Caco-2 (cell line): ENCODE data around the gene CNN3. TPM values are rescaled to one million over a fixed set of nuclear protein-coding genes. Genes with fewer than 3 reads are reported as not detected.

Experiments
- BruUV-seq: library from RNA; stranded (reverse); fragments of 400-500 nt; replicated peaks from 2 replicates; lab custom pipeline; 2021; lab: Mats Ljungman, UMichigan
- CTCF ChIA-PET: fragments of 300-600 bp; sonication (Branson Sonifier 250); formaldehyde crosslinking; loops from one replicate; lab custom pipeline; 2022; ENCODE audit warnings: antibody characterized with exemption; lab: Charles Lee
- POLR2A ChIA-PET: fragments of 300-600 bp; sonication (Branson Sonifier 250); formaldehyde crosslinking; loops from one replicate; lab custom pipeline; 2022; ENCODE audit warnings: antibody characterized with exemption; lab: Charles Lee
- DNase-seq, 2 experiments: peaks; one replicate each; pipeline versions ENCODE4 v3.0.0 to v3.0.0-alpha.2; 2020 to 2022
- H3K27me3 ChIP-seq: replicated peaks from 2 replicates; pipeline ENCODE4 v1.6.0; 2011; ENCODE audit warnings: low read length; ENCODE audit not compliant: control insufficient read depth, insufficient read depth
- H3K36me3 ChIP-seq: 2 replicates; pipeline ENCODE4 v1.5.1; 2011; ENCODE audit warnings: low read length; ENCODE audit not compliant: control insufficient read depth, insufficient read depth
- H3K4me1 ChIP-seq: fragments of 250-450 bp; sonication (Bioruptor Pico); 2 replicates; pipeline ENCODE4 v1.5.1; 2020; ENCODE audit warnings: mild to moderate bottlenecking
- H3K4me3 ChIP-seq: 2 replicates; pipeline ENCODE4 v1.5.1; 2011; ENCODE audit warnings: low read depth, mild to moderate bottlenecking, control low read depth, low read length
- H3K9me3 ChIP-seq: fragments of 250-450 bp; sonication (Bioruptor Pico); 2 replicates; pipeline ENCODE4 v1.5.1; 2020; ENCODE audit warnings: mild to moderate bottlenecking, moderate library complexity
- H3K27ac Mint-ChIP-seq: one replicate; pipeline ENCODE4 v1.8.0; 2022; ENCODE audit warnings: mixed read lengths; ENCODE audit not compliant: unreplicated experiment
- H3K27me3 Mint-ChIP-seq: one replicate; pipeline ENCODE4 v1.8.0; 2022; ENCODE audit warnings: mixed read lengths; ENCODE audit not compliant: insufficient read depth, unreplicated experiment
- H3K36me3 Mint-ChIP-seq: one replicate; pipeline ENCODE4 v1.8.0; 2022; ENCODE audit warnings: mild to moderate bottlenecking, mixed read lengths; ENCODE audit not compliant: insufficient read depth, unreplicated experiment
- H3K4me1 Mint-ChIP-seq: one replicate; pipeline ENCODE4 v1.8.0; 2022; ENCODE audit warnings: low read depth, mixed read lengths; ENCODE audit not compliant: unreplicated experiment
- H3K4me3 Mint-ChIP-seq: one replicate; pipeline ENCODE4 v1.8.0; 2022; ENCODE audit warnings: mild to moderate bottlenecking, moderate library complexity, mixed read lengths; ENCODE audit not compliant: unreplicated experiment
- H3K9me3 Mint-ChIP-seq: one replicate; pipeline ENCODE4 v1.8.0; 2022; ENCODE audit warnings: mixed read lengths; ENCODE audit not compliant: unreplicated experiment
- intact Hi-C: fragments of 100-400 bp; cut with micrococcal nuclease; formaldehyde crosslinking; loops from one replicate; pipeline ENCODE4 v1.10.0; 2022; ENCODE audit not compliant: unreplicated experiment
- total RNA-seq: library from RNA; stranded (reverse); gene quantifications from 2 replicates; pipeline ENCODE4 v1.2.3, GENCODE V29; 2022
- TF ChIP-seq, protein P1 (sequence below), 2 experiments: fragments of 200-600 bp in 1 of 2; IDR thresholded peaks; 1 replicate in 1 of 2; 2 replicates in 1 of 2; pipeline versions ENCODE4 v1.5.1 to v1.8.0; 2011 to 2022; ENCODE audit warnings: antibody characterized with exemption in 1 of 2, control low read depth in 1 of 2, inconsistent platforms in 1 of 2, low read depth in 1 of 2, low read length in 1 of 2, mild to moderate bottlenecking in 1 of 2, moderate library complexity in 1 of 2; ENCODE audit not compliant: insufficient read depth in 1 of 2, severe bottlenecking in 1 of 2, unreplicated experiment in 1 of 2

The CNN3 gene
- total RNA-seq, 1 experiment from 2014 or later = 329 TPM

DNA sequence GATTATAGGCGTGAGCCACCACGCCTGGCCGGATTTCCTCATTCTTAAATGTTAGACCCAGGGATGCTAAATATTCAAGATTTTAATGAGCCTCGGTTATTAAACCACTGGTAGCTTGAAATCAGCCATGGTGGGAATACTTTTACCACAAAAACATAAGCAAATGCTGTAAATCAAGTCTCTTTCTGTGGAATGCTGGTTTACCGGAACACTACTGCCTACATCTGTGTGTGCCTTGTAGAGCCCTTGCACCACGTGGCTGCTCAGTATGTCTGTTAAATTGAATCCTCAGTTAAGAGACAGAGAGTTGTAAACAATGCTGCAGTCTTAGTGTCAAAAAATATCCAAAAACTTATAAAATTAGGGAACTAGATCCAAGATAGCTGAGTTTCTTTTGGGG, 26.8 kb upstream of the CNN3 start:
- peaks cover 35% of the 10 kb centered on the region for H3K4me1 ChIP-seq
- DNase-seq = no peak
- H3K9me3 ChIP-seq = no peaks in the 10 kb centered on the region
- TF ChIP-seq, protein P1, sequence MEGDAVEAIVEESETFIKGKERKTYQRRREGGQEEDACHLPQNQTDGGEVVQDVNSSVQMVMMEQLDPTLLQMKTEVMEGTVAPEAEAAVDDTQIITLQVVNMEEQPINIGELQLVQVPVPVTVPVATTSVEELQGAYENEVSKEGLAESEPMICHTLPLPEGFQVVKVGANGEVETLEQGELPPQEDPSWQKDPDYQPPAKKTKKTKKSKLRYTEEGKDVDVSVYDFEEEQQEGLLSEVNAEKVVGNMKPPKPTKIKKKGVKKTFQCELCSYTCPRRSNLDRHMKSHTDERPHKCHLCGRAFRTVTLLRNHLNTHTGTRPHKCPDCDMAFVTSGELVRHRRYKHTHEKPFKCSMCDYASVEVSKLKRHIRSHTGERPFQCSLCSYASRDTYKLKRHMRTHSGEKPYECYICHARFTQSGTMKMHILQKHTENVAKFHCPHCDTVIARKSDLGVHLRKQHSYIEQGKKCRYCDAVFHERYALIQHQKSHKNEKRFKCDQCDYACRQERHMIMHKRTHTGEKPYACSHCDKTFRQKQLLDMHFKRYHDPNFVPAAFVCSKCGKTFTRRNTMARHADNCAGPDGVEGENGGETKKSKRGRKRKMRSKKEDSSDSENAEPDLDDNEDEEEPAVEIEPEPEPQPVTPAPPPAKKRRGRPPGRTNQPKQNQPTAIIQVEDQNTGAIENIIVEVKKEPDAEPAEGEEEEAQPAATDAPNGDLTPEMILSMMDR (IDR thresholded peaks at IDR 0.05; ENCODE audit: insufficient read depth in 1 of 2, low read depth in 1 of 2, low read length in 1 of 2, severe bottlenecking in 1 of 2, unreplicated experiment in 1 of 2) = no peak
- H3K4me3 ChIP-seq = no peak overlapping the region
- Mint-ChIP-seq H3K4me3 (no peak overlapping the region), H3K27ac (no peak overlapping the region), H3K27me3 (no peaks in the 10 kb centered on the region), H3K9me3 (no peaks in the 10 kb centered on the region), H3K36me3 (peaks cover 5% of the 10 kb centered on the region), H3K4me1 (peaks cover 38% of the 10 kb centered on the region)
- BruUV-seq = no TSS peak
- CTCF ChIA-PET = no interaction called here
- H3K36me3 ChIP-seq = no peaks in the 10 kb centered on the region; the same call in 1 of the 2 replicates
- intact Hi-C loops = no loop called here
- POLR2A ChIA-PET = no interaction called here
- no peaks in the 10 kb centered on the region for H3K27me3 ChIP-seq

DNA sequence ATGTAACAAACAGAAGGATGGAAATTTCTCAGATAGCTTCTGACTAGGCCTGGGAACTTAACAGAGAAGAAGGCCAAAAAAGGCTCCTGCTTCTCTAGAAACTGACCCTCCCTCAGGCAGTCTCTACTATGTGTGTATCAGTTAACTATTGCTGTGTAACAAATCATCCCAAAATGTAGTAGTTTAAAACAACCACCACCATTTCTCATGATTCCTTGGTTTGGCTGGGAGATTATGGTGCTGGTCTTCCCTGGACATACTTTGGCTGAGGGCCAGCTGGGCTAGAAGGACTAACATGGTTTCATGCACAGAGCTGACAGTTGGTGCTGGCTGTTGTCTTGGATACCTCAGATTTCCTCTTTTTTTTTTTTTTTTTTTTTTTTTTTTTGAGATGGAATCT, 26.2 kb upstream of the CNN3 start:
- no peak overlapping the region for H3K27ac Mint-ChIP-seq
- H3K9me3 ChIP-seq = no peaks in the 10 kb centered on the region
- ChIA-PET CTCF (interaction anchor here (1.0 kb wide), 1 partner anchor 88 kb away, joined by 3 read pairs; no protein-coding TSS in a partner anchor), POLR2A (no interaction called here)
- BruUV-seq = no TSS peak
- no peaks in the 10 kb centered on the region; the same call in 1 of the 2 replicates for H3K36me3 ChIP-seq
- H3K27me3 ChIP-seq = no peaks in the 10 kb centered on the region
- peaks cover 38% of the 10 kb centered on the region for H3K4me1 Mint-ChIP-seq
- TF ChIP-seq, protein P1 (IDR thresholded peaks at IDR 0.05; ENCODE audit: insufficient read depth in 1 of 2, low read depth in 1 of 2, low read length in 1 of 2, severe bottlenecking in 1 of 2, unreplicated experiment in 1 of 2) = no peak
- peaks cover 35% of the 10 kb centered on the region for H3K4me1 ChIP-seq
- H3K9me3 Mint-ChIP-seq = no peaks in the 10 kb centered on the region
- H3K27me3 Mint-ChIP-seq = no peaks in the 10 kb centered on the region
- intact Hi-C loops = no loop called here
- no peak overlapping the region for H3K4me3 ChIP-seq
- H3K36me3 Mint-ChIP-seq = peaks cover 5% of the 10 kb centered on the region
- DNase-seq = no peak
- H3K4me3 Mint-ChIP-seq = no peak overlapping the region

DNA sequence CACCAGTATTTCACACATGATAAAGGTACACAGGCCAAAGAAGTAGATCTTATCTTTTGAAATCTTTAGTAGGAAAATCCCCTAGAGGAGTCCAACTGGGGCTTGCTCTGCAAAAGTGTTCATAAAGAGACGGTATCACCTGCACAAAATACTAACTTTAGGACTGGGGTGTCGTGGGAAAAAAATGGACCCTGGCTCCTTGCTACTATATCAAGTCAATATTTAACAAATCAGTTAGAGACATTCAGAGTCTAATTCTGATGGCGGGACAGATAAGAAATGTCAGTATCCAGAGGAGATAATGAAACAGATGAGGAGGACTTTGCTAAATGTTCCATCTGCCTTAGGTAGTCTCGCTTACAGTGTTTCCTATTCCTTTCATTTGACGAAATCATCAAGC, 25.6 kb upstream of the CNN3 start:
- no peak overlapping the region for H3K4me3 ChIP-seq
- intact Hi-C loops = no loop called here
- H3K27ac Mint-ChIP-seq = no peak overlapping the region
- TF ChIP-seq, protein P1 (IDR thresholded peaks at IDR 0.05; ENCODE audit: insufficient read depth in 1 of 2, low read depth in 1 of 2, low read length in 1 of 2, severe bottlenecking in 1 of 2, unreplicated experiment in 1 of 2) = no peak
- POLR2A ChIA-PET = no interaction called here
- no peaks in the 10 kb centered on the region for H3K27me3 Mint-ChIP-seq
- peaks cover 35% of the 10 kb centered on the region for H3K4me1 ChIP-seq
- H3K9me3 ChIP-seq = no peaks in the 10 kb centered on the region
- CTCF ChIA-PET = interaction anchor here (1.0 kb wide), 1 partner anchor 89 kb away, joined by 3 read pairs; no protein-coding TSS in a partner anchor
- H3K36me3 ChIP-seq = no peaks in the 10 kb centered on the region; the same call in 1 of the 2 replicates
- no peak overlapping the region for H3K4me3 Mint-ChIP-seq
- H3K9me3 Mint-ChIP-seq = no peaks in the 10 kb centered on the region
- H3K4me1 Mint-ChIP-seq = peaks cover 38% of the 10 kb centered on the region
- no peak for DNase-seq
- peaks cover 5% of the 10 kb centered on the region for H3K36me3 Mint-ChIP-seq
- no TSS peak for BruUV-seq
- no peaks in the 10 kb centered on the region for H3K27me3 ChIP-seq
